ENCODE data around the gene TUT4. TPM values are rescaled to one million over a fixed set of nuclear protein-coding genes. Genes with fewer than 3 reads are reported as not detected.

TUT4 gene
- total RNA-seq, 1 experiment from 2014 or later = 67.4 TPM

GRCh38 chr1:52520148-52520547, 32.7 kb downstream of the TUT4 start:
- in situ Hi-C loops (cut with HindIII; ENCODE audit: low pct_unique_long_range_greater_than_20kb, low sequenced_read_pairs) = no loop called here
- Histone ChIP-seq H3K36me3 (ENCODE audit: control insufficient read depth, insufficient read depth, low read length) (peaks cover 5% of the 10 kb centered on the region), H3K27me3 (ENCODE audit: control insufficient read depth, insufficient read depth, low read length) (no peaks in the 10 kb centered on the region), H3K9me3 (ENCODE audit: control insufficient read depth, insufficient read depth, low read depth, low read length) (no peaks in the 10 kb centered on the region), H3K4me3 (ENCODE audit: low read depth in 2 of 2, low read length in 2 of 2) (no peak overlapping the region), H3K4me1 (ENCODE audit: control insufficient read depth, insufficient read depth, low read length) (no peaks in the 10 kb centered on the region), H3K27ac (ENCODE audit: low read length) (no peak overlapping the region)
- DNase-seq (ENCODE audit: low read depth, low spot score) (peak; percentile 12), ATAC-seq (no peak)
- POLR2A ChIA-PET = no interaction called here
- no peak for TF ChIP-seq POLR2AphosphoS5 (IDR thresholded peaks at IDR 0.05; ENCODE audit: low read depth, low read length)
- TF ChIP-seq CTCF (IDR thresholded peaks at IDR 0.05) = no peak
- no peak for TF ChIP-seq REST (IDR thresholded peaks at IDR 0.05; ENCODE audit: insufficient read depth in 1 of 2, low read depth in 2 of 2, low read length in 1 of 2)
- TF ChIP-seq TCF7L2 (IDR thresholded peaks at IDR 0.05; ENCODE audit: low read depth, low read length) = no peak
- no peak for TF ChIP-seq SIN3A (IDR thresholded peaks at IDR 0.05; ENCODE audit: borderline replicate concordance, insufficient read depth, low read depth, low read length)
- BruUV-seq (replicated peaks) = no TSS peak
- intact Hi-C loops (cut with micrococcal nuclease; ENCODE audit: unreplicated experiment) = no loop called here
- CTCF ChIA-PET = no interaction called here

- in situ Hi-C loops (cut with HindIII; ENCODE audit: low pct_unique_long_range_greater_than_20kb, low sequenced_read_pairs) (no loop called here), intact Hi-C loops (cut with micrococcal nuclease; ENCODE audit: unreplicated experiment) (no loop called here)
- no peak for TF ChIP-seq CTCF (IDR thresholded peaks at IDR 0.05)
- no peak for TF ChIP-seq SIN3A (IDR thresholded peaks at IDR 0.05; ENCODE audit: borderline replicate concordance, insufficient read depth, low read depth, low read length)
- no peak for TF ChIP-seq TCF7L2 (IDR thresholded peaks at IDR 0.05; ENCODE audit: low read depth, low read length)
- TF ChIP-seq POLR2AphosphoS5 (IDR thresholded peaks at IDR 0.05; ENCODE audit: low read depth, low read length) = no peak
- TF ChIP-seq REST (IDR thresholded peaks at IDR 0.05; ENCODE audit: insufficient read depth in 1 of 2, low read depth in 2 of 2, low read length in 1 of 2) = no peak
- Histone ChIP-seq H3K4me1 (ENCODE audit: control insufficient read depth, insufficient read depth, low read length) (no peaks in the 10 kb centered on the region), H3K4me3 (ENCODE audit: low read depth in 2 of 2, low read length in 2 of 2) (no peak overlapping the region), H3K27ac (ENCODE audit: low read length) (no peak overlapping the region), H3K9me3 (ENCODE audit: control insufficient read depth, insufficient read depth, low read depth, low read length) (no peaks in the 10 kb centered on the region), H3K27me3 (ENCODE audit: control insufficient read depth, insufficient read depth, low read length) (no peaks in the 10 kb centered on the region), H3K36me3 (ENCODE audit: control insufficient read depth, insufficient read depth, low read length) (peaks cover 11% of the 10 kb centered on the region)
- DNase-seq (ENCODE audit: low read depth, low spot score) = no peak
- no peak for ATAC-seq
- POLR2A ChIA-PET = no interaction called here
- no TSS peak for BruUV-seq (replicated peaks)
- CTCF ChIA-PET = no interaction called here
Measured at GRCh38 chr1:52518962-52519361, 33.9 kb downstream of the TUT4 start.

Measured in Panc1 (cell line).